Measurements from ENCODE around the gene ACRV1. TPM values are rescaled to one million over a fixed set of nuclear protein-coding genes. Genes with fewer than 3 reads are reported as not detected.

Gene ACRV1
- total RNA-seq, 1 experiment from 2014 or later: 0.26 TPM

DNA sequence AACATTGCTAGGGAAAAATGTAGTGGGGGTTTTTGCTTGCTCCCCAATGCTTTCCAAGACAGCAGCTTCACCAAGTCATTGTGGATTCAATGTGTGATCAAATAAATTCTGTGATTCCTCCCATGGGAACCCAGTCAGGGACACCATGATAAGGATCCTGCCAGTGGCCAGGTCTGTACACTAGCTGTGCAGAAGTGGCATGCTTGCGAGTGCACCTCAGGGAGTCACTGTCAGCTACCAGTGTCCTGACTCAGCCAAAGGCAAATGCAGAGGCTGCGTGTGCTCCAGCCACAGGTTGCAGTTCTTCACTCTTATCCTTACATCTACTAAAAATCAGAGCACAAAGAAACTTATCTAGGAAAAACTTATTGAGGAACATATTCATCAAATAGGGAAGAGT lies 9.4 kb upstream of the ACRV1 start:
- ATAC-seq (no peak), DNase-seq (ENCODE audit: low read depth, low spot score) (no peak)
- in situ Hi-C loops (cut with HindIII; ENCODE audit: low pct_unique_long_range_greater_than_20kb, low sequenced_read_pairs) (no loop called here), intact Hi-C loops (cut with micrococcal nuclease; ENCODE audit: unreplicated experiment) (no loop called here)
- POLR2A ChIA-PET: no interaction called here
- Histone ChIP-seq H3K4me1 (ENCODE audit: control insufficient read depth, insufficient read depth, low read length) (no peaks in the 10 kb centered on the region), H3K4me3 (ENCODE audit: low read depth in 2 of 2, low read length in 2 of 2) (no peak overlapping the region), H3K27me3 (ENCODE audit: control insufficient read depth, insufficient read depth, low read length) (no peaks in the 10 kb centered on the region), H3K36me3 (ENCODE audit: control insufficient read depth, insufficient read depth, low read length) (no peaks in the 10 kb centered on the region), H3K9me3 (ENCODE audit: control insufficient read depth, insufficient read depth, low read depth, low read length) (no peaks in the 10 kb centered on the region), H3K27ac (ENCODE audit: low read length) (no peak overlapping the region)
- TF ChIP-seq SIN3A (IDR thresholded peaks at IDR 0.05; ENCODE audit: borderline replicate concordance, insufficient read depth, low read depth, low read length) (no peak), TCF7L2 (IDR thresholded peaks at IDR 0.05; ENCODE audit: low read depth, low read length) (no peak), POLR2AphosphoS5 (IDR thresholded peaks at IDR 0.05; ENCODE audit: low read depth, low read length) (no peak)
- TF ChIP-seq, protein P1, sequence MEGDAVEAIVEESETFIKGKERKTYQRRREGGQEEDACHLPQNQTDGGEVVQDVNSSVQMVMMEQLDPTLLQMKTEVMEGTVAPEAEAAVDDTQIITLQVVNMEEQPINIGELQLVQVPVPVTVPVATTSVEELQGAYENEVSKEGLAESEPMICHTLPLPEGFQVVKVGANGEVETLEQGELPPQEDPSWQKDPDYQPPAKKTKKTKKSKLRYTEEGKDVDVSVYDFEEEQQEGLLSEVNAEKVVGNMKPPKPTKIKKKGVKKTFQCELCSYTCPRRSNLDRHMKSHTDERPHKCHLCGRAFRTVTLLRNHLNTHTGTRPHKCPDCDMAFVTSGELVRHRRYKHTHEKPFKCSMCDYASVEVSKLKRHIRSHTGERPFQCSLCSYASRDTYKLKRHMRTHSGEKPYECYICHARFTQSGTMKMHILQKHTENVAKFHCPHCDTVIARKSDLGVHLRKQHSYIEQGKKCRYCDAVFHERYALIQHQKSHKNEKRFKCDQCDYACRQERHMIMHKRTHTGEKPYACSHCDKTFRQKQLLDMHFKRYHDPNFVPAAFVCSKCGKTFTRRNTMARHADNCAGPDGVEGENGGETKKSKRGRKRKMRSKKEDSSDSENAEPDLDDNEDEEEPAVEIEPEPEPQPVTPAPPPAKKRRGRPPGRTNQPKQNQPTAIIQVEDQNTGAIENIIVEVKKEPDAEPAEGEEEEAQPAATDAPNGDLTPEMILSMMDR (IDR thresholded peaks at IDR 0.05): no peak
- TF ChIP-seq, protein P2, sequence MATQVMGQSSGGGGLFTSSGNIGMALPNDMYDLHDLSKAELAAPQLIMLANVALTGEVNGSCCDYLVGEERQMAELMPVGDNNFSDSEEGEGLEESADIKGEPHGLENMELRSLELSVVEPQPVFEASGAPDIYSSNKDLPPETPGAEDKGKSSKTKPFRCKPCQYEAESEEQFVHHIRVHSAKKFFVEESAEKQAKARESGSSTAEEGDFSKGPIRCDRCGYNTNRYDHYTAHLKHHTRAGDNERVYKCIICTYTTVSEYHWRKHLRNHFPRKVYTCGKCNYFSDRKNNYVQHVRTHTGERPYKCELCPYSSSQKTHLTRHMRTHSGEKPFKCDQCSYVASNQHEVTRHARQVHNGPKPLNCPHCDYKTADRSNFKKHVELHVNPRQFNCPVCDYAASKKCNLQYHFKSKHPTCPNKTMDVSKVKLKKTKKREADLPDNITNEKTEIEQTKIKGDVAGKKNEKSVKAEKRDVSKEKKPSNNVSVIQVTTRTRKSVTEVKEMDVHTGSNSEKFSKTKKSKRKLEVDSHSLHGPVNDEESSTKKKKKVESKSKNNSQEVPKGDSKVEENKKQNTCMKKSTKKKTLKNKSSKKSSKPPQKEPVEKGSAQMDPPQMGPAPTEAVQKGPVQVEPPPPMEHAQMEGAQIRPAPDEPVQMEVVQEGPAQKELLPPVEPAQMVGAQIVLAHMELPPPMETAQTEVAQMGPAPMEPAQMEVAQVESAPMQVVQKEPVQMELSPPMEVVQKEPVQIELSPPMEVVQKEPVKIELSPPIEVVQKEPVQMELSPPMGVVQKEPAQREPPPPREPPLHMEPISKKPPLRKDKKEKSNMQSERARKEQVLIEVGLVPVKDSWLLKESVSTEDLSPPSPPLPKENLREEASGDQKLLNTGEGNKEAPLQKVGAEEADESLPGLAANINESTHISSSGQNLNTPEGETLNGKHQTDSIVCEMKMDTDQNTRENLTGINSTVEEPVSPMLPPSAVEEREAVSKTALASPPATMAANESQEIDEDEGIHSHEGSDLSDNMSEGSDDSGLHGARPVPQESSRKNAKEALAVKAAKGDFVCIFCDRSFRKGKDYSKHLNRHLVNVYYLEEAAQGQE (IDR thresholded peaks at IDR 0.05; ENCODE audit: insufficient read depth in 1 of 2, low read depth in 2 of 2, low read length in 1 of 2): no peak
- no TSS peak for BruUV-seq (replicated peaks)
- CTCF ChIA-PET: no interaction called here

DNA sequence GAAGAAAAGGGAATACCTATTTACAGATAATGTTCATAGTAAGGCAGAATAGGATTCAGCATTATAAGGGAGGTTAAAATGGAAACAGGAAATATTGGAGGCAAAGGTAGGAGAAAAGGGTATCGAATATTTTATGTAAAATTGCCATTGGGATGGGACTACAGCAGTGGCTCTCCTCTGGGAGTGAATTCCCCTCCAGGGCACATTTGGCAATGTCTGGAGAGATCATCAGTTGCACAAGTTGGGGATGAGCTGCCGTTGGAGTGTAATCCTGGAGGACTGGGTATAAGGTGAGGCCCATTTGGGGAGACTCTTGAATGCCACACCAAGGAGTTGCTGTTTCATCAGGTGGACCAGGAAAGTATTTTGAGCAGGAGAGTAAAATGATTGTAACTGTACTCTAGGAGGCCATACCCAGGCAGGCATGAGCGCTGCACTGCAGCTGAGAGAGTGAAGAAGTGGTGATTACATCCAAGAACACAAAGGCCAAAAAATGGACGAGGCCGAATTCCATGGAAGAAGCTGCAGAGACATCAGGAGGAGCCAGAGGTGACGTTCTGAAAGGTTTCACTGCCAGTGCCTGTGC lies 8.7 kb upstream of the ACRV1 start:
- no TSS peak for BruUV-seq (replicated peaks)
- Histone ChIP-seq H3K4me1 (ENCODE audit: control insufficient read depth, insufficient read depth, low read length) (no peaks in the 10 kb centered on the region), H3K4me3 (ENCODE audit: low read depth in 2 of 2, low read length in 2 of 2) (no peak overlapping the region), H3K9me3 (ENCODE audit: control insufficient read depth, insufficient read depth, low read depth, low read length) (no peaks in the 10 kb centered on the region), H3K27me3 (ENCODE audit: control insufficient read depth, insufficient read depth, low read length) (no peaks in the 10 kb centered on the region), H3K27ac (ENCODE audit: low read length) (no peak overlapping the region), H3K36me3 (ENCODE audit: control insufficient read depth, insufficient read depth, low read length) (no peaks in the 10 kb centered on the region)
- ATAC-seq (no peak), DNase-seq (ENCODE audit: low read depth, low spot score) (no peak)
- POLR2A ChIA-PET: no interaction called here
- TF ChIP-seq, protein P2 (IDR thresholded peaks at IDR 0.05; ENCODE audit: insufficient read depth in 1 of 2, low read depth in 2 of 2, low read length in 1 of 2): no peak
- TF ChIP-seq POLR2AphosphoS5 (IDR thresholded peaks at IDR 0.05; ENCODE audit: low read depth, low read length): no peak
- TF ChIP-seq TCF7L2 (IDR thresholded peaks at IDR 0.05; ENCODE audit: low read depth, low read length): no peak
- TF ChIP-seq, protein P1 (IDR thresholded peaks at IDR 0.05): no peak
- TF ChIP-seq SIN3A (IDR thresholded peaks at IDR 0.05; ENCODE audit: borderline replicate concordance, insufficient read depth, low read depth, low read length): no peak
- intact Hi-C loops (cut with micrococcal nuclease; ENCODE audit: unreplicated experiment) (no loop called here), in situ Hi-C loops (cut with HindIII; ENCODE audit: low pct_unique_long_range_greater_than_20kb, low sequenced_read_pairs) (no loop called here)
- CTCF ChIA-PET: no interaction called here
